Measurements from ENCODE around the gene KCNJ14. TPM values are rescaled to one million over a fixed set of nuclear protein-coding genes. Genes with fewer than 3 reads are reported as not detected.
A peak's percentile ranks its signal among the peaks of the same experiment; 100 is the strongest.

The KCNJ14 gene
- total and polyA plus RNA-seq, 2 donors (not counting 3 experiments of a cell fraction or from before 2014, with no cell fraction given), result 0.26 to 1.4 TPM

- no peak for DNase-seq (ENCODE audit: low read depth, low spot score)
- H3K27me3 ChIP-seq (ENCODE audit: control insufficient read depth in 2 of 2, insufficient read depth in 2 of 2, low read length in 2 of 2), result peaks cover 2 to 7% of the 10 kb centered on the region in 2 experiments
- H3K4me2 ChIP-seq (ENCODE audit: insufficient read depth, low read length), result no peak overlapping the region
- no peak overlapping the region for H2AFZ ChIP-seq (ENCODE audit: low read depth, low read length)
- H3K4me3 ChIP-seq (replicated peaks in 1 of 3; ENCODE audit: insufficient read depth in 1 of 3, low read depth in 1 of 3, low read length in 3 of 3), result no peak overlapping the region
- FAIRE-seq, result no peak
- H3K9me3 ChIP-seq (replicated peaks; ENCODE audit: control insufficient read depth, insufficient read depth, low read length), result no peaks in the 10 kb centered on the region
- no peak overlapping the region for H3K27ac ChIP-seq (ENCODE audit: insufficient read depth, low read depth, low read length)
- CTCF ChIA-PET, result interaction anchor here (1.4 kb wide), 1 partner anchor 83 kb away, joined by 6 read pairs; no protein-coding TSS in a partner anchor
- TF ChIP-seq POLR2A (IDR thresholded peaks at IDR 0.05; ENCODE audit: low read depth, low read length), result no peak
- no TSS peak for BruUV-seq (replicated peaks)
- intact Hi-C loops (cut with micrococcal nuclease) (no loop called here), dilution Hi-C loops (cut with MboI; ENCODE audit: extremely low pct_ligation_motif_present, low sequenced_read_pairs) (no loop called here)
- H3K9ac ChIP-seq (replicated peaks; ENCODE audit: extremely low read depth, insufficient read depth, low read length), result no peak overlapping the region
- H3K4me1 ChIP-seq (ENCODE audit: control insufficient read depth, extremely low read depth, insufficient read depth, low read length), result no peaks in the 10 kb centered on the region
- no peaks in the 10 kb centered on the region for H3K9me1 ChIP-seq (replicated peaks; ENCODE audit: control insufficient read depth, extremely low read depth, insufficient read depth, low read length)
- H3K79me2 ChIP-seq (ENCODE audit: control insufficient read depth, insufficient read depth, low read length), result no peaks in the 10 kb centered on the region
- H3K36me3 ChIP-seq (ENCODE audit: control insufficient read depth in 2 of 2, extremely low read depth in 1 of 2, insufficient read depth in 2 of 2, low read length in 2 of 2), result no peaks in the 10 kb centered on the region
- POLR2A ChIA-PET, result interaction anchor here (0.6 kb wide), 1 partner anchor 371 kb away, joined by 3 read pairs; the partner anchor contains the start of gene PPP1R15A
- H4K20me1 ChIP-seq (replicated peaks; ENCODE audit: control insufficient read depth, extremely low read depth, insufficient read depth, low read length), result no peaks in the 10 kb centered on the region
Measured at GRCh38 chr19:48500830-48501493, 45.6 kb downstream of the KCNJ14 start.

GRCh38 chr19:48501494-48502349 lies 46.3 kb downstream of the KCNJ14 start:
- DNase-seq (ENCODE audit: low read depth, low spot score) (no peak), FAIRE-seq (peak; percentile 24)
- intact Hi-C loops (cut with micrococcal nuclease) (no loop called here), dilution Hi-C loops (cut with MboI; ENCODE audit: extremely low pct_ligation_motif_present, low sequenced_read_pairs) (no loop called here)
- Histone ChIP-seq H3K36me3 (ENCODE audit: control insufficient read depth in 2 of 2, extremely low read depth in 1 of 2, insufficient read depth in 2 of 2, low read length in 2 of 2) (no peaks in the 10 kb centered on the region), H3K4me2 (ENCODE audit: insufficient read depth, low read length) (no peak overlapping the region), H3K9me3 (replicated peaks; ENCODE audit: control insufficient read depth, insufficient read depth, low read length) (no peaks in the 10 kb centered on the region), H3K27ac (ENCODE audit: insufficient read depth, low read depth, low read length) (no peak overlapping the region), H3K27me3 (ENCODE audit: control insufficient read depth in 2 of 2, insufficient read depth in 2 of 2, low read length in 2 of 2) (peaks cover 2 to 7% of the 10 kb centered on the region in 2 experiments), H3K4me3 (replicated peaks in 1 of 3; ENCODE audit: insufficient read depth in 1 of 3, low read depth in 1 of 3, low read length in 3 of 3) (no peak overlapping the region), H3K4me1 (ENCODE audit: control insufficient read depth, extremely low read depth, insufficient read depth, low read length) (no peaks in the 10 kb centered on the region), H3K79me2 (ENCODE audit: control insufficient read depth, insufficient read depth, low read length) (no peaks in the 10 kb centered on the region), H2AFZ (ENCODE audit: low read depth, low read length) (no peak overlapping the region), H3K9ac (replicated peaks; ENCODE audit: extremely low read depth, insufficient read depth, low read length) (no peak overlapping the region), H3K9me1 (replicated peaks; ENCODE audit: control insufficient read depth, extremely low read depth, insufficient read depth, low read length) (no peaks in the 10 kb centered on the region), H4K20me1 (replicated peaks; ENCODE audit: control insufficient read depth, extremely low read depth, insufficient read depth, low read length) (no peaks in the 10 kb centered on the region)
- no peak for TF ChIP-seq EZH2 (IDR thresholded peaks at IDR 0.05; ENCODE audit: borderline replicate concordance, low read depth, low read length, severe bottlenecking)
- no peak for TF ChIP-seq CTCF (IDR thresholded peaks at IDR 0.05; ENCODE audit: extremely low read depth in 1 of 2, insufficient read depth in 1 of 2, low read depth in 1 of 2, low read length in 2 of 2)
- TF ChIP-seq MAX (IDR thresholded peaks at IDR 0.05; ENCODE audit: insufficient read depth, insufficient read length), result no peak
- no peak for TF ChIP-seq JUN (IDR thresholded peaks at IDR 0.05; ENCODE audit: borderline replicate concordance, insufficient read depth, insufficient read length, low read depth)
- no peak for TF ChIP-seq POLR2A (IDR thresholded peaks at IDR 0.05; ENCODE audit: low read depth, low read length)
- no peak for TF ChIP-seq GATA2 (IDR thresholded peaks at IDR 0.05; ENCODE audit: insufficient read depth, insufficient read length, low read depth, low read length)
- no peak for TF ChIP-seq MYC (IDR thresholded peaks at IDR 0.05; ENCODE audit: low read depth, low read length)
- TF ChIP-seq FOS (IDR thresholded peaks at IDR 0.05; ENCODE audit: borderline replicate concordance, insufficient read depth, low read length), result no peak
- no peak for TF ChIP-seq POLR2AphosphoS5 (IDR thresholded peaks at IDR 0.05; ENCODE audit: insufficient read depth, low read depth, low read length)
- no TSS peak for BruUV-seq (replicated peaks)
- CTCF ChIA-PET, result interaction anchor here (1.0 to 1.4 kb wide), 3 partner anchors 11 to 83 kb away, joined by 5 to 6 read pairs (median 5); no protein-coding TSS in a partner anchor
- POLR2A ChIA-PET, result no interaction called here
